Stimulated activated naive B cell treated with anti-CD40 and anti-IgM and Interleukin-4, amounts not matched to agents 10 μg/mL and 1 μg/mL and 100 μg/mL, for 72 hours (primary cell): Measurements from ENCODE around the gene PYGM.

Experiments
- ATAC-seq, 2 donors: fragments of 150-1000 bp; cut with Tn5 transposase; replicated peaks; 2 replicates each; pipeline ENCODE4 v1.10.0; 2021; ENCODE audit warnings: moderate library complexity in 1 of 2
- DNase-seq: peaks from one replicate; pipeline ENCODE4 v3.0.0; 2021
- H3K27ac Mint-ChIP-seq: one replicate; pipeline ENCODE4 v1.8.0; 2022; ENCODE audit warnings: mild to moderate bottlenecking, mixed read lengths
- H3K27me3 Mint-ChIP-seq, 2 donors: one replicate each; pipeline ENCODE4 v1.8.0; 2022; ENCODE audit warnings: mixed read lengths in 2 of 2
- H3K36me3 Mint-ChIP-seq, 2 donors: one replicate each; pipeline ENCODE4 v1.8.0; 2022; ENCODE audit warnings: mixed read lengths in 2 of 2, mild to moderate bottlenecking in 1 of 2
- H3K4me1 Mint-ChIP-seq, 2 donors: one replicate each; pipeline ENCODE4 v1.8.0; 2022; ENCODE audit warnings: mixed read lengths in 2 of 2, mild to moderate bottlenecking in 1 of 2
- H3K4me3 Mint-ChIP-seq, 2 donors: one replicate each; pipeline ENCODE4 v1.8.0; 2022; ENCODE audit warnings: mild to moderate bottlenecking in 2 of 2, mixed read lengths in 2 of 2, moderate library complexity in 1 of 2
- H3K9me3 Mint-ChIP-seq, 2 donors: one replicate each; pipeline ENCODE4 v1.8.0; 2022; ENCODE audit warnings: mixed read lengths in 2 of 2, mild to moderate bottlenecking in 1 of 2

PYGM gene

GRCh38 chr11:64720640-64721358 lies 39.0 kb downstream of the PYGM start:
- Mint-ChIP-seq H3K36me3 (no peaks in the 10 kb centered on the region), H3K27me3 (peaks cover 51 to 53% of the 10 kb centered on the region in 2 donors), H3K4me3 (no peak overlapping the region), H3K4me1 (peaks cover 25 to 34% of the 10 kb centered on the region in 2 donors), H3K27ac (no peak overlapping the region), H3K9me3 (no peaks in the 10 kb centered on the region)
- no peak for ATAC-seq
- DNase-seq = no peak

GRCh38 chr11:64720167-64720566 lies 39.6 kb downstream of the PYGM start:
- DNase-seq (no peak), ATAC-seq (no peak)
- Mint-ChIP-seq H3K9me3 (no peaks in the 10 kb centered on the region), H3K4me1 (peaks cover 25 to 32% of the 10 kb centered on the region in 2 donors), H3K36me3 (no peaks in the 10 kb centered on the region), H3K27ac (no peak overlapping the region), H3K4me3 (no peak overlapping the region), H3K27me3 (peaks cover 57 to 59% of the 10 kb centered on the region in 2 donors)

GRCh38 chr11:64719406-64719805 lies 40.4 kb downstream of the PYGM start:
- Mint-ChIP-seq H3K27me3 (peaks cover 65 to 67% of the 10 kb centered on the region in 2 donors), H3K9me3 (no peaks in the 10 kb centered on the region), H3K27ac (no peak overlapping the region), H3K4me1 (peaks cover 27 to 32% of the 10 kb centered on the region in 2 donors), H3K36me3 (no peaks in the 10 kb centered on the region), H3K4me3 (no peak overlapping the region)
- ATAC-seq (no peak), DNase-seq (no peak)

- Mint-ChIP-seq H3K4me3 (no peak overlapping the region), H3K36me3 (no peaks in the 10 kb centered on the region), H3K4me1 (peaks cover 25 to 32% of the 10 kb centered on the region in 2 donors), H3K27me3 (peaks cover 71 to 73% of the 10 kb centered on the region in 2 donors), H3K9me3 (no peaks in the 10 kb centered on the region), H3K27ac (no peak overlapping the region)
- no peak for DNase-seq
- ATAC-seq = no peak
Observed at GRCh38 chr11:64718780-64719124, 41.0 kb downstream of the PYGM start.

GRCh38 chr11:64718084-64718779 lies 41.5 kb downstream of the PYGM start:
- Mint-ChIP-seq H3K4me3 (no peak overlapping the region), H3K9me3 (no peaks in the 10 kb centered on the region), H3K36me3 (no peaks in the 10 kb centered on the region), H3K27me3 (peaks cover 73% of the 10 kb centered on the region in 2 donors), H3K27ac (no peak overlapping the region), H3K4me1 (peaks cover 23 to 28% of the 10 kb centered on the region in 2 donors)
- DNase-seq = no peak
- no peak for ATAC-seq

GRCh38 chr11:64717268-64717578 lies 42.6 kb downstream of the PYGM start:
- H3K27me3 Mint-ChIP-seq = peaks cover 69 to 72% of the 10 kb centered on the region in 2 donors
- H3K27ac Mint-ChIP-seq = no peak overlapping the region
- no peak overlapping the region for H3K4me3 Mint-ChIP-seq
- peaks cover 0 to under 1% of the 10 kb centered on the region in 2 donors for H3K36me3 Mint-ChIP-seq
- H3K4me1 Mint-ChIP-seq = peaks cover 23 to 26% of the 10 kb centered on the region in 2 donors
- ATAC-seq (peak in 1 of 2 donors; percentile 7), DNase-seq (no peak)
- no peaks in the 10 kb centered on the region for H3K9me3 Mint-ChIP-seq

- ATAC-seq = peak; percentile 24 to 28
- no peak overlapping the region for H3K4me3 Mint-ChIP-seq
- H3K27me3 Mint-ChIP-seq = peaks cover 70 to 72% of the 10 kb centered on the region in 2 donors
- DNase-seq = no peak
- H3K4me1 Mint-ChIP-seq = peaks cover 26 to 27% of the 10 kb centered on the region in 2 donors
- H3K27ac Mint-ChIP-seq = no peak overlapping the region
- H3K9me3 Mint-ChIP-seq = no peaks in the 10 kb centered on the region
- H3K36me3 Mint-ChIP-seq = peaks cover 0 to 2% of the 10 kb centered on the region in 2 donors
Observed at GRCh38 chr11:64716473-64717267, 43.1 kb downstream of the PYGM start.

- no peaks in the 10 kb centered on the region for H3K9me3 Mint-ChIP-seq
- ATAC-seq (no peak), DNase-seq (no peak)
- no peak overlapping the region for H3K4me3 Mint-ChIP-seq
- no peak overlapping the region for H3K27ac Mint-ChIP-seq
- H3K36me3 Mint-ChIP-seq = peaks cover 0 to 3% of the 10 kb centered on the region in 2 donors
- H3K27me3 Mint-ChIP-seq = peaks cover 73 to 76% of the 10 kb centered on the region in 2 donors
- H3K4me1 Mint-ChIP-seq = peaks cover 33 to 34% of the 10 kb centered on the region in 2 donors
Observed at GRCh38 chr11:64715756-64716472, 43.9 kb downstream of the PYGM start.

DNA sequence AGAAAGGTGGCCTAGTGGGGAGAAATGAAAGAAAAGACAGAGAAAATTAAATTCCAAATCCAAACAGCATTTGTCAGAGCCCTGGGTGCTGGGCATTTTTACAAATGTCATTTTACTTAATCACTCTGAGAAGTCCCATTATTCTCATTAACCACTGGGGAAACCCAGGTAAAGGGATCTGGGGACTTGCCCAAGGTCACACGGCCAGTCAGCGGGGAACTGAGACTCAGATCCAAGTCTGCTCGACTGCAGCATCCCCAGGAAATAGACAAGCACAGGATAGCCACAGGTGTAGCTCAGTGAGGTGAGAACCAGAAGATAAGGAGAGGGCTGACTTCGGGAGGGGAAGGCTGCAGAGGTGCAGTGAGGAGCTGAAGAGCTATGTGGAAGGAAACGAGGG lies 44.7 kb downstream of the PYGM start:
- no peak for DNase-seq
- H3K4me3 Mint-ChIP-seq = peak overlapping the region in 1 of 2 donors; percentile 37

GRCh38 chr11:64714666-64715065 lies 45.1 kb downstream of the PYGM start:
- peaks cover 0 to 3% of the 10 kb centered on the region in 2 donors for H3K36me3 Mint-ChIP-seq
- no peak for ATAC-seq
- H3K4me3 Mint-ChIP-seq = peak overlapping the region; percentile 37 to 47
- H3K9me3 Mint-ChIP-seq = no peaks in the 10 kb centered on the region
- H3K27me3 Mint-ChIP-seq = peaks cover 74 to 77% of the 10 kb centered on the region in 2 donors
- no peak for DNase-seq
- peaks cover 35 to 37% of the 10 kb centered on the region in 2 donors for H3K4me1 Mint-ChIP-seq
- peak overlapping the region; percentile 82 for H3K27ac Mint-ChIP-seq

More for the DNA sequence above, 44.7 kb downstream of the PYGM start:
- peak overlapping the region; percentile 82 for H3K27ac Mint-ChIP-seq
- H3K4me1 Mint-ChIP-seq = peaks cover 35 to 36% of the 10 kb centered on the region in 2 donors
- peaks cover 0 to 3% of the 10 kb centered on the region in 2 donors for H3K36me3 Mint-ChIP-seq
- peak; percentile 30 to 44 for ATAC-seq
- peaks cover 72 to 76% of the 10 kb centered on the region in 2 donors for H3K27me3 Mint-ChIP-seq
- H3K9me3 Mint-ChIP-seq = no peaks in the 10 kb centered on the region

DNA sequence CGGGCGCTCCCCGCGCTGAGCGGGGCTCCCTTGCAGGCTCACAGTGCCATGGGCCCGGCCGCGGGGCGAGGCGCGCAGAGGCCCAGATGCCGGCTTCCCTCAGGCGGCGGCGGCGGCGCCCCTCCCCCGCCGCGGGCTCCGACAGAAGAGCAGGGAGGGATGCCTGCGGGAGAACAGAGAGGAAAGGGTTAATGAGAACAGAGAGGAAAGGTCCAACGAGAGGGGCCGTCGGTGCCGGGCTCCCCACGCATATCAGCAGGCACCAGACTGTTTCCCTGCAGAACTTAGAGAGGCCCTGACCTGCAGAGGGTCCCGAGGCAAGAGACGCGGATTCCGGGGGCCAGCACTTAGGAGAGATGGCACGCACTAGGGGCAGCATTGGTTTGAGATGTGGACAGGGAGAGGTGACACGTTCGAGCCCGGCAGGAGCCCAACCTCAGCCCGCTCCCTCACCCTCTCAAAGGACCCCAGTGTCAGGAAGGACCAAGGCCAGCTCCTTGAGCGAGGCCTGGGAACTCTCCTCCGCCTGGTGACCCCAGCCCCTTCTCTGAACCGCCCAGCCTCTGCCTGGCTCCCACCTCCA lies 45.9 kb downstream of the PYGM start:
- peaks cover 80 to 82% of the 10 kb centered on the region in 2 donors for H3K27me3 Mint-ChIP-seq
- H3K4me1 Mint-ChIP-seq = peaks cover 35 to 37% of the 10 kb centered on the region in 2 donors
- ATAC-seq (no peak), DNase-seq (no peak)
- peak overlapping the region; percentile 70 for H3K27ac Mint-ChIP-seq
- H3K9me3 Mint-ChIP-seq = no peaks in the 10 kb centered on the region
- H3K36me3 Mint-ChIP-seq = peaks cover 0 to 3% of the 10 kb centered on the region in 2 donors
- peak overlapping the region; percentile 47 to 55 for H3K4me3 Mint-ChIP-seq

DNA sequence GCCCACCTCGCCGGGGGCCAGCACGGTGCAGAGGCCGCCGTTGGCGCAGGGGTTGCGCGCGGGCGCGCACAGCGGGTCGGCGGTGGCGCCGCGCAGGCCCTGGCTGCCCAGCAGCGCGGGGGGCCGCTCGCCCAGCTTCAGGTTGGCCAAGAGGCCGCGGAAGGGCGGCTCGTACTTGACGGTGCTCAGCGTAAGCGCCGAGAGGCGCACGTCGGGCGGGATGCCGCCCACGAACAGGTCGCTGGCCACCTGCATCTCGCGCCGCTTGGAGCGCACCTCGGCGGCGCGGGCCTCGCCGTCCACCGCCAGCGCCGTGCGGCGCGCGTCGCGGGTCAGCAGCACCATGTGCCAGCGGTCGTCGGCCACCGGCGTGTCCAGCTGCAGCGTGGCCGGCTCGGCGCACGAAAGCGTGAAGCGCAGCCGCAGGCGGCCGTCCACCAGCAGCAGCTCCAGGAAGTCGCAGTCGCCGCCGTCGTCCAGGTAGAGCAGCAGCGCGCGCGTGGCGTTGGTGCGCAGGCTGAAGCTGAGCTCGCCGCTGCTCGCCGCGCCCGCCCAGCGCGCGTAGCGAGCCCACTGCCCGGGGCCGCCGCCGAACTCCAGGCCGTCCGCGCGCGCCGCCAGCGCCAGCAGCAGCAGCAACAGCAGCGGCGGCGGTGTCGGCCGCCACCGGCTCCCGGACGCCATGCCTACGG lies 46.6 kb downstream of the PYGM start:
- Mint-ChIP-seq H3K27ac (no peak overlapping the region), H3K4me3 (no peak overlapping the region), H3K36me3 (peaks cover 0 to 3% of the 10 kb centered on the region in 2 donors), H3K27me3 (peaks cover 78 to 80% of the 10 kb centered on the region in 2 donors), H3K9me3 (no peaks in the 10 kb centered on the region), H3K4me1 (peaks cover 35 to 37% of the 10 kb centered on the region in 2 donors)
- ATAC-seq (peak in 1 of 2 donors; percentile 25), DNase-seq (no peak)

DNA sequence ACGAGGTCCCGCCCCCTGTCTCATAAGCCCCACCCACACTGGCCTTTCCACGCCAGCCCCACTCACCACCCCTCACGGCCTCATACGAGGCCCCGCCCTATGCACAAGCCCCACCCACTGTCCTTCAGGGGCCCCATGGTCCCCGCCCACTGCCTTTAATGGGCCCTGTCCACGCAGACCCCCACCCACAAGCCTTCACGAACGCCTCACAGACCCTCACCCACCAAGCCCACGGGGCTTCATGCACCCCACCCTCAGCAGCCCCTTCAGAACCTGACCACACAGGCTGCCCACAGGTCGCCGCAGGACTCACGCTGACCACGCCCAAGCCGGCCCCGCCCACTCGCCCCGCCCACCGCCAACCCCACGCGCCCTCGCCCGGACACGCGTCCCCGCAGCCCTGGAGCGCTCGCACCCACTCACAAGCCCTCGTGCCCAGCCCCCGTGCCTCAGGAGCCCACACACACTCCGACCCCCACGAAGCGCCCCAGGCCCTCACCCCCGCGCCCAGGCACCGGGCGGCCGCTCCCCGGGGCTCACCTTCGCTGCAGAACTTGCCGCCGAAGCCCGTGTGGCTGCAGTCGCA lies 47.3 kb downstream of the PYGM start:
- H3K9me3 Mint-ChIP-seq = no peaks in the 10 kb centered on the region
- H3K27ac Mint-ChIP-seq = no peak overlapping the region
- no peak for ATAC-seq
- DNase-seq = no peak
- H3K4me1 Mint-ChIP-seq = peaks cover 35 to 37% of the 10 kb centered on the region in 2 donors
- H3K4me3 Mint-ChIP-seq = peak overlapping the region in 1 of 2 donors; percentile 31
- H3K36me3 Mint-ChIP-seq = peaks cover 0 to 3% of the 10 kb centered on the region in 2 donors
- H3K27me3 Mint-ChIP-seq = peaks cover 75 to 80% of the 10 kb centered on the region in 2 donors
